ENCODE data around the gene HGFAC. TPM values are rescaled to one million over a fixed set of nuclear protein-coding genes. Genes with fewer than 3 reads are reported as not detected.

HGFAC gene
- total RNA-seq, 1 donor from 2014 or later, result 0.35 TPM

- Mint-ChIP-seq H3K4me1 (ENCODE audit: low read depth) (peaks cover 21% of the 10 kb centered on the region), H3K27ac (ENCODE audit: unreplicated experiment) (no peak overlapping the region), H3K4me3 (ENCODE audit: unreplicated experiment) (no peak overlapping the region), H3K27me3 (ENCODE audit: low read depth) (no peaks in the 10 kb centered on the region), H3K36me3 (ENCODE audit: low read depth) (peaks cover 4% of the 10 kb centered on the region), H3K9me3 (ENCODE audit: low read depth) (peaks cover 8% of the 10 kb centered on the region)
- peak; percentile 40 for DNase-seq (ENCODE audit: low spot score)
- no peak for TF ChIP-seq CTCF (IDR thresholded peaks at IDR 0.05)
Observed at GRCh38 chr4:3404546-3404945, 37.2 kb upstream of the HGFAC start.

- H3K27ac Mint-ChIP-seq (ENCODE audit: unreplicated experiment), result no peak overlapping the region
Observed at GRCh38 chr4:3405176-3405575, 36.6 kb upstream of the HGFAC start.

GRCh38 chr4:3406021-3406420, 35.7 kb upstream of the HGFAC start:
- DNase-seq (ENCODE audit: low spot score), result peak; percentile 68
- Mint-ChIP-seq H3K27me3 (ENCODE audit: low read depth) (no peaks in the 10 kb centered on the region), H3K4me1 (ENCODE audit: low read depth) (peaks cover 21% of the 10 kb centered on the region), H3K27ac (ENCODE audit: unreplicated experiment) (no peak overlapping the region), H3K9me3 (ENCODE audit: low read depth) (peaks cover 8% of the 10 kb centered on the region), H3K4me3 (ENCODE audit: unreplicated experiment) (no peak overlapping the region), H3K36me3 (ENCODE audit: low read depth) (peaks cover 4% of the 10 kb centered on the region)
- no peak for TF ChIP-seq CTCF (IDR thresholded peaks at IDR 0.05)

More at GRCh38 chr4:3405176-3405575, 36.6 kb upstream of the HGFAC start:
- Mint-ChIP-seq H3K9me3 (ENCODE audit: low read depth) (peaks cover 8% of the 10 kb centered on the region), H3K4me3 (ENCODE audit: unreplicated experiment) (no peak overlapping the region), H3K4me1 (ENCODE audit: low read depth) (peaks cover 21% of the 10 kb centered on the region), H3K27me3 (ENCODE audit: low read depth) (no peaks in the 10 kb centered on the region), H3K36me3 (ENCODE audit: low read depth) (peaks cover 4% of the 10 kb centered on the region)
- no peak for TF ChIP-seq CTCF (IDR thresholded peaks at IDR 0.05)
- DNase-seq (ENCODE audit: low spot score), result peak; percentile 28

GRCh38 chr4:3406431-3406830, 35.3 kb upstream of the HGFAC start:
- peak; percentile 43 for DNase-seq (ENCODE audit: low spot score)
- Mint-ChIP-seq H3K4me1 (ENCODE audit: low read depth) (peaks cover 21% of the 10 kb centered on the region), H3K9me3 (ENCODE audit: low read depth) (peaks cover 8% of the 10 kb centered on the region), H3K4me3 (ENCODE audit: unreplicated experiment) (no peak overlapping the region), H3K27ac (ENCODE audit: unreplicated experiment) (no peak overlapping the region), H3K27me3 (ENCODE audit: low read depth) (no peaks in the 10 kb centered on the region), H3K36me3 (ENCODE audit: low read depth) (peaks cover 4% of the 10 kb centered on the region)
- no peak for TF ChIP-seq CTCF (IDR thresholded peaks at IDR 0.05)

GRCh38 chr4:3407171-3407771, 34.5 kb upstream of the HGFAC start:
- Mint-ChIP-seq H3K36me3 (ENCODE audit: low read depth) (peaks cover 4% of the 10 kb centered on the region), H3K4me1 (ENCODE audit: low read depth) (peaks cover 20% of the 10 kb centered on the region), H3K27me3 (ENCODE audit: low read depth) (no peaks in the 10 kb centered on the region), H3K27ac (ENCODE audit: unreplicated experiment) (no peak overlapping the region), H3K4me3 (ENCODE audit: unreplicated experiment) (no peak overlapping the region), H3K9me3 (ENCODE audit: low read depth) (peaks cover 8% of the 10 kb centered on the region)
- peak; percentile 54 for DNase-seq (ENCODE audit: low spot score)
- no peak for TF ChIP-seq CTCF (IDR thresholded peaks at IDR 0.05)
